HepG2 (cell line): ENCODE measurements around the gene PIM1. TPM values are rescaled to one million over a fixed set of nuclear protein-coding genes. Genes with fewer than 3 reads are reported as not detected.

Experiments used
- CEBPG ChIP-seq: IDR thresholded peaks from 2 replicates; pipeline ENCODE4 v1.6.1; 2016
- ELF3 ChIP-seq: IDR thresholded peaks from 2 replicates; pipeline ENCODE4 v1.6.1; 2016; ENCODE audit warnings: missing genetic modification reagents, missing compliant biosample characterization
- HMGXB4 ChIP-seq, 2 experiments: sonication (generic) in 1 of 2; formaldehyde crosslinking in 1 of 2; IDR thresholded peaks; 2 replicates each; pipeline versions ENCODE4 v1.4.0 to v1.6.1; 2018 to 2020; ENCODE audit warnings: missing genetic modification reagents in 2 of 2, borderline replicate concordance in 1 of 2, low read depth in 1 of 2, mild to moderate bottlenecking in 1 of 2, missing biosample characterization in 1 of 2
- KDM1A ChIP-seq: IDR thresholded peaks from 2 replicates; pipeline ENCODE4 v1.6.1; 2016; ENCODE audit warnings: missing compliant biosample characterization
- MXD4 ChIP-seq: IDR thresholded peaks from 2 replicates; pipeline ENCODE4 v1.6.1; 2016; ENCODE audit warnings: mild to moderate bottlenecking, missing biosample characterization, missing genetic modification reagents
- RARA ChIP-seq: IDR thresholded peaks from 2 replicates; pipeline ENCODE4 v1.6.1; 2016; ENCODE audit warnings: missing genetic modification reagents, missing compliant biosample characterization
- SALL1 ChIP-seq: sonication (generic); formaldehyde crosslinking; IDR thresholded peaks from 2 replicates; pipeline ENCODE4 v1.8.0; 2022; ENCODE audit warnings: mild to moderate bottlenecking, missing genetic modification reagents
- TFAP4 ChIP-seq: sonication (generic); IDR thresholded peaks from 2 replicates; pipeline ENCODE4 v1.6.1; 2016; ENCODE audit warnings: low read depth, borderline replicate concordance
- ZNF180 ChIP-seq: sonication (generic); formaldehyde crosslinking; IDR thresholded peaks from 2 replicates; pipeline ENCODE4 v1.4.0; 2020; ENCODE audit warnings: low read depth, missing genetic modification reagents, borderline replicate concordance
- ZNF383 ChIP-seq: sonication (generic); formaldehyde crosslinking; IDR thresholded peaks from 2 replicates; pipeline ENCODE4 v1.4.0; 2020; ENCODE audit warnings: missing genetic modification reagents, mild to moderate bottlenecking, borderline replicate concordance
- ZNF605 ChIP-seq: sonication (generic); formaldehyde crosslinking; IDR thresholded peaks from 2 replicates; pipeline ENCODE4 v1.8.0; 2022; ENCODE audit warnings: mild to moderate bottlenecking, missing genetic modification reagents
- ZNF609 ChIP-seq: sonication (generic); formaldehyde crosslinking; IDR thresholded peaks from 2 replicates; pipeline ENCODE4 v1.4.0; 2020; ENCODE audit warnings: mild to moderate bottlenecking, missing genetic modification reagents, borderline replicate concordance
- ZNF704 ChIP-seq: sonication (generic); formaldehyde crosslinking; IDR thresholded peaks from 2 replicates; pipeline ENCODE4 v1.8.1; 2023; ENCODE audit warnings: mild to moderate bottlenecking, inconsistent platforms, moderate library complexity, missing genetic modification reagents, borderline replicate concordance
- ZNF710 ChIP-seq: sonication (generic); formaldehyde crosslinking; IDR thresholded peaks from 2 replicates; pipeline ENCODE4 v1.5.0; 2020; ENCODE audit warnings: mild to moderate bottlenecking, missing genetic modification reagents, borderline replicate concordance
- polyA plus RNA-seq, 8 experiments: library from polyadenylated mRNA; depleted of rRNA in 3 of 8; stranded (reverse) in 7 of 8; unstranded in 1 of 8; fragments of >200 nt; fragmentation: Illumina TruSeq in 4 of 8; extraction: Trizol in 4 of 8; gene quantifications; 2 replicates each; pipeline versions ENCODE4 v1.2.1 to v1.2.3, GENCODE V29; 2011 to 2016; ENCODE audit warnings: low read depth in 4 of 8, missing spikeins in 1 of 8, mixed read lengths in 1 of 8; ENCODE audit not compliant: insufficient read depth in 1 of 8
- total RNA-seq, 5 experiments: library from RNA; depleted of rRNA; stranded (reverse); fragments of >200 nt; fragmentation: Illumina TruSeq; extraction: Trizol; gene quantifications; 2 replicates each; pipeline ENCODE4 v1.2.3, GENCODE V29; 2016; ENCODE audit warnings: low read depth in 1 of 5

Gene PIM1
- total and polyA plus RNA-seq, 2 of the 13 experiments (the other 11 are each of a cell fraction or from before 2014, with no cell fraction given): 29.4 to 117 TPM

- no peak for TF ChIP-seq ZNF383
- peak; percentile 55; the same call in 1 of the 2 replicates for TF ChIP-seq ZNF609 (CRISPR knock-in tag)
- peak; percentile 45; the same call in 1 of the 2 replicates for TF ChIP-seq KDM1A (CRISPR knock-in tag)
- no peak for TF ChIP-seq ZNF704 (CRISPR knock-in tag)
- no peak for TF ChIP-seq ZNF710
- peak; percentile 49; the same call in 1 of the 2 replicates for TF ChIP-seq CEBPG (CRISPR knock-in tag)
- TF ChIP-seq SALL1 (CRISPR knock-in tag): peak; percentile 45
- 0 out of 4 replicates have a peak, but pooled peaks of 1 of the 2 experiments have one; percentile 19 for TF ChIP-seq HMGXB4 (CRISPR knock-in tag; IDR thresholded peaks at IDR 0.05; ENCODE audit: borderline replicate concordance in 1 of 2, low read depth in 1 of 2)
- no peak for TF ChIP-seq ZNF180
- no peak for TF ChIP-seq MXD4 (CRISPR knock-in tag)
- TF ChIP-seq ELF3: no peak
- peak; percentile 73 for TF ChIP-seq ZNF605 (CRISPR knock-in tag)
- peak; percentile 30; the same call in 1 of the 2 replicates for TF ChIP-seq RARA (CRISPR knock-in tag)
- no peak for TF ChIP-seq TFAP4
Measured at GRCh38 chr6:37146735-37147157, 23.2 kb upstream of the PIM1 start (continued).
